ENCODE measurements around the gene GABARAPL1.
A peak's percentile ranks its signal among the peaks of the same experiment; 100 is the strongest.

The GABARAPL1 gene

DNA sequence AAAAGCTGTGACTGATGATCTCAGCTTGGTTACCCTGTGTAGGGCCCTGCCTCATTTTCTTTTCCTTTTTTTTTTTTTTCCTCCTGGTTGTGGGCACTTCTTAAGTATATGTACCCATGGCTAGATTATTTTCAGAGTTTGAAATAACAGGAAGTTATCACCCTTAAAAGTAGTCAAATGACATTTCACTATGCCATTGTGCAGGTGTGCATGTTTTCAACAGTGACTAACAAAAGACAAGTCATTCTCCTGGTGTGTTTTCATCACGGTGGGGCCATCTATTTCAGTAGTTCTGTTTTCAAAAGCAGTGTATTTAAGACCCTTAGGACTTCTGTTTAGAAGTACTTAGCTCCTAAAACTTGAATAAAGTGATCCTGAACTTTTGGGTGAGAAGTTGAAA, 15.0 kb downstream of the GABARAPL1 start:
- H3K36me3 ChIP-seq (ENCODE audit: control insufficient read depth in 1 of 2, insufficient read depth in 2 of 2, low read length in 2 of 2), result peaks cover 3 to 9% of the 10 kb centered on the region in 2 donors
- no peak overlapping the region for H3K4me3 ChIP-seq (ENCODE audit: low read depth in 1 of 2, low read length in 2 of 2)
- H3K27ac ChIP-seq (ENCODE audit: low read depth, low read length), result no peak overlapping the region
- H3K9ac ChIP-seq (ENCODE audit: low read depth in 1 of 2, low read length in 2 of 2), result no peak overlapping the region
- no peaks in the 10 kb centered on the region for H3K27me3 ChIP-seq (ENCODE audit: control insufficient read depth in 1 of 2, insufficient read depth in 2 of 2, low read length in 2 of 2)
- H3K9me3 ChIP-seq (ENCODE audit: control insufficient read depth in 1 of 2, low read length in 2 of 2), result no peaks in the 10 kb centered on the region
- no peaks in the 10 kb centered on the region for H3K4me1 ChIP-seq (ENCODE audit: control insufficient read depth in 1 of 2, insufficient read depth in 2 of 2, low read length in 2 of 2)

- Histone ChIP-seq H3K27me3 (ENCODE audit: control insufficient read depth in 1 of 2, insufficient read depth in 2 of 2, low read length in 2 of 2) (no peaks in the 10 kb centered on the region), H3K27ac (ENCODE audit: low read depth, low read length) (no peak overlapping the region), H3K9ac (ENCODE audit: low read depth in 1 of 2, low read length in 2 of 2) (no peak overlapping the region), H3K9me3 (ENCODE audit: control insufficient read depth in 1 of 2, low read length in 2 of 2) (peaks cover 3 to 13% of the 10 kb centered on the region in 2 donors), H3K36me3 (ENCODE audit: control insufficient read depth in 1 of 2, insufficient read depth in 2 of 2, low read length in 2 of 2) (no peaks in the 10 kb centered on the region), H3K4me1 (ENCODE audit: control insufficient read depth in 1 of 2, insufficient read depth in 2 of 2, low read length in 2 of 2) (no peaks in the 10 kb centered on the region), H3K4me3 (ENCODE audit: low read depth in 1 of 2, low read length in 2 of 2) (no peak overlapping the region)
These were observed 21.9 kb downstream of the GABARAPL1 start for GRCh38 chr12:10234562-10234961.

- Histone ChIP-seq H3K36me3 (ENCODE audit: control insufficient read depth in 1 of 2, insufficient read depth in 2 of 2, low read length in 2 of 2) (no peaks in the 10 kb centered on the region), H3K27ac (ENCODE audit: low read depth, low read length) (no peak overlapping the region)
These were observed 23.3 kb downstream of the GABARAPL1 start for GRCh38 chr12:10235761-10236631.

DNA sequence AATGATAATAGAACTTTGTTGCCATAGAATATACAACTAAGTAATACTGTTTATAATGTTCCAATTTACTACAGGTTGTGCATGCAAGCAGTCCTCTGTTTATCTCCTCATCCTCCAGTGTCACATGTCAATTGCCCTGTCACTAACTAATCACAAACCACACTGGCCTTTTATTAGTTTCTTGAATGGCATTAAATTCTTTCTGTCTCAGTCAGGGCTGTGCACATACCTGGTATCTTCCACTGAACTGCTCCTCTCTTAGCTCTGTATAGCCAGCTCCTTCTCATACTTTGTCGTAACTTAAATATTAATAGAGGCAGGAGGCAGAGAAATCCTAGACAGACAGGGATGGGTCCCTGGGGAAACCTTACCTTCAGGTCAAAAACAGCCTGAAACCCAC, 24.0 kb downstream of the GABARAPL1 start:
- H3K27ac ChIP-seq (ENCODE audit: low read depth, low read length), result no peak overlapping the region
- no peak overlapping the region for H3K4me3 ChIP-seq (ENCODE audit: low read depth in 1 of 2, low read length in 2 of 2)
- no peaks in the 10 kb centered on the region for H3K27me3 ChIP-seq (ENCODE audit: control insufficient read depth in 1 of 2, insufficient read depth in 2 of 2, low read length in 2 of 2)
- H3K9ac ChIP-seq (ENCODE audit: low read depth in 1 of 2, low read length in 2 of 2), result no peak overlapping the region
- H3K36me3 ChIP-seq (ENCODE audit: control insufficient read depth in 1 of 2, insufficient read depth in 2 of 2, low read length in 2 of 2), result no peaks in the 10 kb centered on the region
- H3K9me3 ChIP-seq (ENCODE audit: control insufficient read depth in 1 of 2, low read length in 2 of 2), result peaks cover 3 to 13% of the 10 kb centered on the region in 2 donors
- H3K4me1 ChIP-seq (ENCODE audit: control insufficient read depth in 1 of 2, insufficient read depth in 2 of 2, low read length in 2 of 2), result no peaks in the 10 kb centered on the region

More at GRCh38 chr12:10235761-10236631, 23.3 kb downstream of the GABARAPL1 start:
- H3K27me3 ChIP-seq (ENCODE audit: control insufficient read depth in 1 of 2, insufficient read depth in 2 of 2, low read length in 2 of 2), result no peaks in the 10 kb centered on the region
- H3K9me3 ChIP-seq (ENCODE audit: control insufficient read depth in 1 of 2, low read length in 2 of 2), result peaks cover 3 to 13% of the 10 kb centered on the region in 2 donors
- no peak overlapping the region for H3K9ac ChIP-seq (ENCODE audit: low read depth in 1 of 2, low read length in 2 of 2)
- no peak overlapping the region for H3K4me3 ChIP-seq (ENCODE audit: low read depth in 1 of 2, low read length in 2 of 2)
- H3K4me1 ChIP-seq (ENCODE audit: control insufficient read depth in 1 of 2, insufficient read depth in 2 of 2, low read length in 2 of 2), result no peaks in the 10 kb centered on the region

- no peaks in the 10 kb centered on the region for H3K36me3 ChIP-seq (ENCODE audit: control insufficient read depth in 1 of 2, insufficient read depth in 2 of 2, low read length in 2 of 2)
- no peak overlapping the region for H3K27ac ChIP-seq (ENCODE audit: low read depth, low read length)
- no peaks in the 10 kb centered on the region for H3K4me1 ChIP-seq (ENCODE audit: control insufficient read depth in 1 of 2, insufficient read depth in 2 of 2, low read length in 2 of 2)
- peaks cover 3 to 13% of the 10 kb centered on the region in 2 donors for H3K9me3 ChIP-seq (ENCODE audit: control insufficient read depth in 1 of 2, low read length in 2 of 2)
- H3K4me3 ChIP-seq (ENCODE audit: low read depth in 1 of 2, low read length in 2 of 2), result no peak overlapping the region
- no peak overlapping the region for H3K9ac ChIP-seq (ENCODE audit: low read depth in 1 of 2, low read length in 2 of 2)
- H3K27me3 ChIP-seq (ENCODE audit: control insufficient read depth in 1 of 2, insufficient read depth in 2 of 2, low read length in 2 of 2), result no peaks in the 10 kb centered on the region
These were observed 25.8 kb downstream of the GABARAPL1 start for GRCh38 chr12:10238526-10238925.

DNA sequence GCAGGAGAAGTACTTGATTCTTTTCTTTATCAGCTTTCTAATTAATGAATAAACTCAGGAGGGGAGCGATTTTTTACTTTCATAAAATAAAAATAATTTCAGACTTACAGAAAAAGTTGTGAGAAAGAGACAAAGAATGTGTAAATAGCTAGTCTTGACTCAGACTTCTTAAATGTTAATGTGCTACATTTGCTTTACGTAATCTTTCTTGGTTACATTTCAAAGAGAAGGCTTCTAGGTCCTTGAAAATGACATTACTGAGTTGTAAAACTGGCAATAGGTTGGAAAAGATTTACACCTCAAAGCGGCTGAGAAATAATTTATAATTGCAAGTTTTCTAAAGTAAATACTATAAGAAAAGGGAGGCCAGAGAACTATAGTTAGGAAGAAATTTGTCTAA, 28.6 kb downstream of the GABARAPL1 start:
- no peak overlapping the region for H3K27ac ChIP-seq (ENCODE audit: low read depth, low read length)
- no peaks in the 10 kb centered on the region for H3K9me3 ChIP-seq (ENCODE audit: control insufficient read depth in 1 of 2, low read length in 2 of 2)
- no peaks in the 10 kb centered on the region for H3K36me3 ChIP-seq (ENCODE audit: control insufficient read depth in 1 of 2, insufficient read depth in 2 of 2, low read length in 2 of 2)
- H3K27me3 ChIP-seq (ENCODE audit: control insufficient read depth in 1 of 2, insufficient read depth in 2 of 2, low read length in 2 of 2), result no peaks in the 10 kb centered on the region
- H3K4me3 ChIP-seq (ENCODE audit: low read depth in 1 of 2, low read length in 2 of 2), result no peak overlapping the region
- no peak overlapping the region for H3K9ac ChIP-seq (ENCODE audit: low read depth in 1 of 2, low read length in 2 of 2)
- H3K4me1 ChIP-seq (ENCODE audit: control insufficient read depth in 1 of 2, insufficient read depth in 2 of 2, low read length in 2 of 2), result peaks cover 2 to 4% of the 10 kb centered on the region in 2 donors

GRCh38 chr12:10241727-10242126, 29.1 kb downstream of the GABARAPL1 start:
- no peak overlapping the region for H3K9ac ChIP-seq (ENCODE audit: low read depth in 1 of 2, low read length in 2 of 2)
- peaks cover 2 to 4% of the 10 kb centered on the region in 2 donors for H3K4me1 ChIP-seq (ENCODE audit: control insufficient read depth in 1 of 2, insufficient read depth in 2 of 2, low read length in 2 of 2)
- no peaks in the 10 kb centered on the region for H3K36me3 ChIP-seq (ENCODE audit: control insufficient read depth in 1 of 2, insufficient read depth in 2 of 2, low read length in 2 of 2)
- no peaks in the 10 kb centered on the region for H3K27me3 ChIP-seq (ENCODE audit: control insufficient read depth in 1 of 2, insufficient read depth in 2 of 2, low read length in 2 of 2)
- H3K27ac ChIP-seq (ENCODE audit: low read depth, low read length), result no peak overlapping the region
- no peak overlapping the region for H3K4me3 ChIP-seq (ENCODE audit: low read depth in 1 of 2, low read length in 2 of 2)
- H3K9me3 ChIP-seq (ENCODE audit: control insufficient read depth in 1 of 2, low read length in 2 of 2), result no peaks in the 10 kb centered on the region

DNA sequence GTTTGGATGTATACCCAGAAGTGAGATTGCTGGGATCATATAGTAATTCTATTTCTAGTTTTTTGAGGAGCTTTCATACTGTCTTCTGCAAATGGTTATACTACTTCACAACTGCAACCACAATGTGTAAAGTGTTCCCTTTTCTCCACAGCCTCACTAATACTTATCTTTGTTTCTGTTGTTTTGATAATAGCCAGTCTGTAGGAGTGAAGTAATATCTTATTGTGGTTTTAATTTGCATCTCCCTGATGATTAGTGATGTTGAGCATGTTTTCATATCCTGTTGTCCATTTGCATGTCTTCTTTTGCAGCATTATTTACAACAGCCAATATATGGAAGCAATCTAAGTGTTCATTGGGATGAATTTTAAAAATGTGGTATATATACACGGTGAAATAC, 29.9 kb downstream of the GABARAPL1 start:
- Histone ChIP-seq H3K9ac (ENCODE audit: low read depth in 1 of 2, low read length in 2 of 2) (no peak overlapping the region), H3K27ac (ENCODE audit: low read depth, low read length) (no peak overlapping the region), H3K27me3 (ENCODE audit: control insufficient read depth in 1 of 2, insufficient read depth in 2 of 2, low read length in 2 of 2) (no peaks in the 10 kb centered on the region), H3K9me3 (ENCODE audit: control insufficient read depth in 1 of 2, low read length in 2 of 2) (no peaks in the 10 kb centered on the region), H3K36me3 (ENCODE audit: control insufficient read depth in 1 of 2, insufficient read depth in 2 of 2, low read length in 2 of 2) (no peaks in the 10 kb centered on the region), H3K4me1 (ENCODE audit: control insufficient read depth in 1 of 2, insufficient read depth in 2 of 2, low read length in 2 of 2) (peaks cover 2 to 4% of the 10 kb centered on the region in 2 donors), H3K4me3 (ENCODE audit: low read depth in 1 of 2, low read length in 2 of 2) (no peak overlapping the region)

GRCh38 chr12:10243818-10244520, 31.3 kb downstream of the GABARAPL1 start:
- H3K4me3 ChIP-seq (ENCODE audit: low read depth in 1 of 2, low read length in 2 of 2), result peak overlapping the region in 1 of 2 donors; percentile 21
- no peak overlapping the region for H3K27ac ChIP-seq (ENCODE audit: low read depth, low read length)
- H3K9me3 ChIP-seq (ENCODE audit: control insufficient read depth in 1 of 2, low read length in 2 of 2), result no peaks in the 10 kb centered on the region
- no peaks in the 10 kb centered on the region for H3K36me3 ChIP-seq (ENCODE audit: control insufficient read depth in 1 of 2, insufficient read depth in 2 of 2, low read length in 2 of 2)
- H3K27me3 ChIP-seq (ENCODE audit: control insufficient read depth in 1 of 2, insufficient read depth in 2 of 2, low read length in 2 of 2), result no peaks in the 10 kb centered on the region
- H3K9ac ChIP-seq (ENCODE audit: low read depth in 1 of 2, low read length in 2 of 2), result no peak overlapping the region
- peaks cover 2 to 4% of the 10 kb centered on the region in 2 donors for H3K4me1 ChIP-seq (ENCODE audit: control insufficient read depth in 1 of 2, insufficient read depth in 2 of 2, low read length in 2 of 2)

DNA sequence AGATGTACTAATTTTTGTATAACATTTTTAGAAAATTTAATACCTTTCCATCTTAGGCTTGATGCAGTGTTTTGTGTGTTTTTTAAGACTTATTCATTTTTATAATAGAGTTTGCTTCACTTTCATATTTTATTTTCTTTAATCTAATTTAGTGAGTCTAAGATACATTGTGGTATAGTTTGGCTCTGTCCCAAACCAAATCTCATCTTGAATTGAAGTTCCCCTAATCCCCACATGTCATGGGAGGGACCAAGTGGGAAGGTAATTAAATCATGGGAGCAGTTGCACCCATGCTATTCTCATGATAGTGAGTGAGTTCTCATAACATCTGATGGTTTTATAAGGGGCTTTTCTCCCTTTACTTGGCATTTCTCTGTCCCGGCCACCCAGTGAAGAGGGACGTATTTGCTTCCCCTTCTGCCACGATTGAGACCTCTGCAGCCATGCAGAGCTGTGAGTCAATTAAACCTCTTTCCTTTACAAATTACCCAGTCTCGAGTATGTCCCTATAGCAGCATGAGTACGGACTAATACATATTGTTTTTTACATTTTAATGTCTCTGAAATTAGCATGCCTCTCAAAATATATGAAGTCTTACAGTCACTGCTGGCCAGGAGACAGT, 34.9 kb downstream of the GABARAPL1 start:
- no peaks in the 10 kb centered on the region for H3K36me3 ChIP-seq (ENCODE audit: control insufficient read depth in 1 of 2, insufficient read depth in 2 of 2, low read length in 2 of 2)
- H3K4me3 ChIP-seq (ENCODE audit: low read depth in 1 of 2, low read length in 2 of 2), result no peak overlapping the region
- H3K27ac ChIP-seq (ENCODE audit: low read depth, low read length), result no peak overlapping the region
- H3K9ac ChIP-seq (ENCODE audit: low read depth in 1 of 2, low read length in 2 of 2), result no peak overlapping the region
- peaks cover 2 to 4% of the 10 kb centered on the region in 2 donors for H3K4me1 ChIP-seq (ENCODE audit: control insufficient read depth in 1 of 2, insufficient read depth in 2 of 2, low read length in 2 of 2)
- no peaks in the 10 kb centered on the region for H3K27me3 ChIP-seq (ENCODE audit: control insufficient read depth in 1 of 2, insufficient read depth in 2 of 2, low read length in 2 of 2)
- no peaks in the 10 kb centered on the region for H3K9me3 ChIP-seq (ENCODE audit: control insufficient read depth in 1 of 2, low read length in 2 of 2)
